D721Med (cell line): Measurements from ENCODE around the gene MRPS2.
A peak's percentile ranks its signal among the peaks of the same experiment; 100 is the strongest.
"Not testable (repeated sequence)": the region's sequence is repeated elsewhere in the genome, so short reads cannot be mapped to it uniquely, and the experiment has no call there.

Source experiments
- DNase-seq: peaks from one replicate; pipeline ENCODE4 v3.0.0; 2011; ENCODE audit warnings: low spot score; ENCODE audit not compliant: insufficient read length
- FAIRE-seq: peaks from 2 replicates; lab custom pipeline; 2011; peaks lifted over from hg19 to GRCh38; lab: Jason Lieb, UNC
- CTCF ChIP-seq: IDR thresholded peaks from 2 replicates; pipeline ENCODE4 v1.5.1; 2012; ENCODE audit warnings: mild to moderate bottlenecking, control low read depth; ENCODE audit not compliant: insufficient read depth; ENCODE audit errors: missing control alignments

Gene MRPS2

DNA sequence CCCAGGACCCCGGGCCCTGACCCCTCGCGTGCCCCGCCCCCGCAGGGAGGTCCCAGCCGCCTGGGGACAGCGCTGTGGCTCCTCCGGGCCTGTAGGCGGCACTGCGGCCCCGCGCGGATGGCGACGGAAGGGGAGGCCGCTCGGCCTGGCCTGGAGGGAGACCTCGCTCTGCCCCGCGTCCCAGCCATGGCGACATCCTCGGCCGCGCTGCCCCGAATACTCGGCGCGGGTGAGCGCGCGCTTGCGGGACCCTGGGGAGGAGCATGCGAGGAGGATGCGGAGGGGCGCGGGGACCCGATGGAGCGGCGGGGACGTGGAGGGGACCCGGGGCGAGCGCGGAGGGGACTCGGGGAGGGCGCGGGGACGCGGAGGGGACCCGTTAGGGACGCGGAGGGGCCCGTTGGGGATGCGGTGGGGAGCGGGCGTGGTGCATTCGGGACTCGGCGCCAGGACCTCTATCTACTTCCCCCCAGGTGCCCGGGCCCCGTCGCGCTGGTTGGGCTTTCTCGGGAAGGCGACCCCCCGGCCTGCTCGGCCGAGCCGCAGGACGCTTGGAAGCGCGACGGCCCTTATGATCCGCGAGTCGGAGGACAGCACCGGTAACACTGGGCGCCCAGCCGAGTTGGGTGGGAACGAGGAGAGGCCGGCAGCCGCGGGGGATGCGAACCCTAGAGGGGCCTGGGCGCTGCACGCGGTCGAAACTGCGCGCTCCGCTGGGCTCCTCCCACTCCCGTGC lies at the start of gene MRPS2:
Gene MRPS2 (plus strand): TSS at position 158 of the 736 bp plus-strand sequence. CDS start 29 bp downstream, at position 187.
- FAIRE-seq (no peak), DNase-seq (peak; percentile 97)
- peak; percentile 75 for TF ChIP-seq CTCF

GRCh38 chr9:135450956-135451355 lies 49.5 kb upstream of the MRPS2 start:
- TF ChIP-seq CTCF, result no peak
- no peak for DNase-seq
- FAIRE-seq, result no peak

DNA sequence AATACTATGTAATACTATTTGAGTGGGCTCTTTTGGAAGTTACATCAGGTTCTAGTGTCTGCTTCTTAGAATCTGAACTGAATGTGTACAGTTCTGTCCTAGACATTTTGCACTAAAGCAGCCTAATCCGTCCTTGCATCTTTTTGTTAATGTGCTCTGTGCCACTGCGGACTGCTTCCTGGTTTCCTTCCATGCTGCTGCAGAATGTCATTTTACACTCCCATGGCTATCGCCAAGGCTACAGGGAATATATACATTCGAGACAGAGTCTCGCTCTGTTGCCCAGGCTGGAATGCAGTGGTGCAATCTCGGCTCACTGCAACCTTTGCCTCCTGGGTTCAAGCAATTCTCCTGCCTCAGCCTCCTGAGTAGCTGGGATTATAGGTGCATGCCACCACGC lies 48.6 kb upstream of the MRPS2 start:
- not testable (repeated sequence) for DNase-seq, FAIRE-seq

DNA sequence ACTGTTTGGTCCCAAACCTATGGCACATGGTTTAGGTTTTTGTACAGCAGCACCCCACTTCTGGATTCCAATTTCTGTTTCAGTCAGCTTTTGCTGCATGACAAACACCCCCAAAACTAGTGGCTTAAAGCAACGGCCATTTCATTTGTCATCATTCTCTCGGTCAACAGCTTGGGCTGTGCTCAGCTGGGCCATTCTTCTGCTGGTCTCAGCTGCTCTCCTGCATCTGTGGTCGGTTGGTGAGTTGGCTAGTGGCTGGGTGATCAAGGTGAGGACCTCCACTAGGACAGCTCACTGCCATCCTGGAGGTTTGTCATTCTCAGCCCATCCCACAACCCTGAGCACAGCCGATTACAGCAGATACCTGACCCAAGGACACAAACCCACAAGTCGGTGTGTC lies 45.7 kb upstream of the MRPS2 start:
- no peak for FAIRE-seq
- TF ChIP-seq CTCF, result no peak
- DNase-seq, result no peak

- DNase-seq (no peak), FAIRE-seq (no peak)
- TF ChIP-seq CTCF, result no peak
Observed at GRCh38 chr9:135455401-135456030, 45.0 kb upstream of the MRPS2 start.

GRCh38 chr9:135456436-135457104 lies 43.9 kb upstream of the MRPS2 start:
- DNase-seq (no peak), FAIRE-seq (no peak)
- TF ChIP-seq CTCF, result no peak

DNA sequence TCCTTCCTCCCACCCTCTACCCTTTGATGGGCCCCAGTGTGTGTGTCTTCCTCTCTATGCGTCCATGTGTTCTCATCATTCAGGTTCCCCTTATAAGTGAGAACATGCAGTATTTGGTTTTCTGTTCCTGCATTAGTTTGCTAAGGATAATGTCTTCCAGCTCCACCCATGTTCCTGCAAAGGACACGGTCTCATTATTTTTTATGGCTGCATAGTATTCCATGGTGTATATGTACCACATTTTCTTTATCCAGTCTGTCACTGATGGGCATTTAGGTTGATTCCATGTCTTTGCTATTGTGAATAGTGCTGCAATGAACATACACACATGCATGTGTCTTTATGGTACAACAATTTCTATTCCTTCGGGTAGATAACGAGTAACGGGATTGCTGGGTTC lies 42.0 kb upstream of the MRPS2 start:
- not testable (repeated sequence) for DNase-seq, FAIRE-seq

DNA sequence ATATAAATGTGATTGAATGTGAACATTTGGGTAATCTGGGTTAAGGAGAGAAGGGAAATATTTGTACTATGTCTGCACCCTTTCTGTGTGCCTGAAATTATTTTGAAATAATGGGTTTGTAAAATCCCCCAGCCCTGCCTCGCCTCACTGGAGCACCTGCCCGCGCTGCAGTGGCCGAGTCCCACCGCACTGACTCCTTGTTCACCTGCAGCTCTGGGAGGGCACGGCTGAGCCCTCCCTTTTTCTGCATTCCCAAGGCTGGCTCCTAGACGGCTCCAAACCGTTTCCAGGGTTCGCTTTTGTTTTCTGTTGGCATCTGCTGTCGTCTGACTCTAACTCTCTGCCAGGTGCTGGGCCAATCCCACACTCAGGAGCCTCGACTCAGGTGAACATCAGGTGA lies 38.5 kb upstream of the MRPS2 start:
- DNase-seq (no peak), FAIRE-seq (no peak)
- no peak for TF ChIP-seq CTCF
